NCI-H2081 treated with DMSO at 0.1 percent for 48 hours (cell line): ENCODE results near the gene H1-8.
A peak's percentile ranks its signal among the peaks of the same experiment; 100 is the strongest.

Source experiments
- DNase-seq: peaks from one replicate; lab custom pipeline; 2025; lab: John Stamatoyannopoulos, UW

H1-8 gene

DNA sequence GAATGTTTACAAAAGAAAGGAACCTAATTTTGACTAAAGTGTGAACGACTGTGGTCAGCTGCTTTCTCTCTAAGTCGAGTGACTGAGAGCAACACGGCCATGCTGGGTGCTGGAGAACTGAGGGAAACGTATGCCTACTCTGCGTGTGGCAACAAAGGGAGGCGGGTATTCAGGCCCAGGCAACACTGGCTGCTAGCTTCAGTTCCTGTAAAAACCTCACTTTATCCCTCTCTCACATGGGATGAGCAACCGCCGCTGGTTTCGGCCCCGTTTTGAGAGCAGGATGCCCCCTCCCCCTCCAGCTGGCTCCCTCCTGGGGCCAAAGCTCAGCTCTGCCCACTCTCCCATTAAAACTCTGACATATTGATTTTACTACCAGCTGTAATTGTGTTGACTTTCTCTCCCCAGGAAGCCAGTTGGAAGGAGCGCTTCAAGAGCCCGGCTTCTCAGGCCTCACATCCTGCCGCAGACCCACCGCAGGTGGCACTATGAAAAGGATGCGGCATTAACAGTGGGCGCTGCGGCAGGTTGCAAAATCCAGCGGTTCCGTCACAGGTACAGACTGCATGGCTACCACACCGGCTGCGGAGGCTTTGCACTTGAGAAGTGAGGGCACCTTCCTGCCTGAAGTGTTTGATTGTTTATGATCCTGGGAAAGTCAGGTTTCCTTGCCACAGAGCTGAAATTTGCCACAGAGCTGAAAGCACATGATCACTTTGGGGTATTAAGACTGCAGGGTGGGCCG, 50.8 kb downstream of the H1-8 start:
- DNase-seq = peak; percentile 97

DNA sequence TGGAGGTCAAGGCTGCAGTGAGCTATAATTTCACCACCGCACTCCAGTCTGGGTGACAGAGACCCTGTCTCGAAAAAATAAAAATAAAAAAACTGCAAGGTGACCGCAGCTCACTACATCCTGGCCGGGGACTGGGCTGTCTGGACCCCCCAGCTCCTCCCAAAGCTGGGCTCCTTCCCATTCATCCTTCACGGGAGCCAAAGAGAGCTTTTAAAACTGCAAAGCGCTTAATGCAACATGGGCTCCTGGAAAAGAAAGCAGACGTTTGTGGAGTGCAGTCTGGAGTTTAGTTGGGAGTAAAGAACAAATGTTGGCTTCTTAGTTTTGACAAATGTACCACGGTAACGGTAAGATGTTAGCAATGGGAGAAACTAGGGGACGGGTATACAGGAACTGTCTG, 51.4 kb downstream of the H1-8 start:
- DNase-seq = no peak

DNA sequence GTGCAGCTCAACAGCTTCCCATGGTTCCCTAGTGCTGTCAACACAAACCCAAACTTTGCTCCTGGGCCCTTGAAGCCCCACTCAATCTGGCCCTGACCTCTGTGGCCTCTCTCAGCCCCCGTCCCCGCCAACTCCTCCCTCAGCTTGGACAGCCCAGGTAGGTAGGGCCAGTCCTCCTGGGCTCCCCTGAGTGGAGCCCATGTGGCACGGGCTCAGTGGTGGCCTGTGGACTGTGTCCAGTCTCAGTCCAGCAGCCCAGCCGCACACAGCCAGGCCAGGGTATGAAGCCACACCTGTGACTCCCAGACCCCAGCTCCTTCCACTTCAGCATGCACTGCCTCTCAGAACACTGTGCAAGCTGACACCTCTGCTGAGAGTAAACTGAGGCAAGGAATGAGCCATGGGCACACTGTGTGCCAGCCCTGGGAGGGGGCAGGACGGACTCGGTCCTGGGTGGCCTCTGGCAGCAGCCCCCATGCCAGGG, 52.0 kb downstream of the H1-8 start:
- DNase-seq = no peak

DNA sequence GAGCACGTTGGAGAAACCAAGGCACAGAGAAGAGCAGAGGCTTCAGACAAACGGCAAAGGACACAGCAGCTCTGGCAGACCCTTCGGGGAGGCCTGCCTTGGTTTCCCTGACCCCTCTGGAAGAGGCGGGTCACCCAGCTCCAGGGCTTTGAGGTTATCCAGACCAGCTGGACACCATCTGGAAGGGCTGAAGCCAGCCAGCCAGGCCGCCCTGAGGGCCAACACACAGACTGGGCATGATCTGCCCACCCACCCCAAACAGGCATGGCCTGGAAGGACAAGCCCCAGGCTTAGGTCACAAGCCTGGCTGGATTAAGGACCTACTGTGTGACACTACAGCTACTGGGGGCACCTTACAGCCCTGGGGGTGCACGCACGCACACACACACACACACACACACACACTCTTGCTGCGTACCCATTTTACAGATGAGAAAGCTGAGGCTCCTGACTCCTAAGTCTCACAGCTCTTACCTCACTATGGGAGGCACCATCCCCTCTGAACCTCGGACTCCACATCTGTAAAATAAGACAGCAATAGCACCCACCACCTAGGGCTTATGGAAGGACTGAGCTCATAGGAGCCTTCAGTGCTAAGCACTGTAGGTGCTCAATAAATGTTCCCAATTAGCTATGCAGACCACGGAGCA, 52.7 kb downstream of the H1-8 start:
- DNase-seq = no peak

DNA sequence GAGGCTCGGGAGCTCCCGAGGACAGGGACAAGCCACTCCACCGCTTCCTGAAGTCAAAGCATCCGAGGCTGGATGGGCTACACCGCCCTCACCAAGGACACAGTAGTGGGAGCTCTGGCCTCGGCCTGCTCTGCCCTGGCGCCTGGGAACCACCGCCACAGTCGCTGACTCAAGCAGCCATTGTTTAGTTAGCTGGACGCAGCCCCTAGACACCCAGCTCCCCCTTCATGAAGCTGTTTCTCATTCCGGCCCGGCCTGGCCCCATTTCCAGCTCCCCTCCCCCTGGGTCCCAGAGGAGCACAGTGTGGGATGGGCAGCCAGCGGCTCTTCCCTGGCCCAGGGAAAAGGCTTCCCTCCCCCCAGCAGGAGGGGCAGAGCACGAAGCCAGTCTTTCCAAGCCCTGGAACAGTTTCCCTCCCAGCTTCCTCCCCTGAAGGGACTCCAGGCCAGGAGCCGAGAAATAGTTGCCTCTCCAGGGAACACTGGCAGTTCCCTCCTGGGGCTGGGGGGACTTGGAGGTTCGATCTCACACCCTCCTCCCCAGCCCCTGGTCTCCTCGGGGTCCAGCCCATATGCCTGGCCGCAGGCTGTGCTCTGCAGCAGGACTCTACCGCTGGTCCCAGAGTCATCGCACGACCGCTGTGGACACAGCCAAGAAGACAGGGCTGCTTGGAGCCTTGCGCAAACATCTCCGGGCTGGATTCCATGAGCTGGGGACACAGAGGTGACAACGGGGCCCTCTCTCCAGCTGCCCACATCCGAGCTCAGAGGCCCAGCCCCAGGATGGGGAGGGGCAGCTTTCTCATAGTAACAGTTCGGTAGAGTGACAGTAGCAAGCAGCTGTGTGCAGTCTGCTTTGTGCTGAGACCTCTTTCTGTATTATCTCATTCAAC, 53.5 kb downstream of the H1-8 start:
- no peak for DNase-seq

DNA sequence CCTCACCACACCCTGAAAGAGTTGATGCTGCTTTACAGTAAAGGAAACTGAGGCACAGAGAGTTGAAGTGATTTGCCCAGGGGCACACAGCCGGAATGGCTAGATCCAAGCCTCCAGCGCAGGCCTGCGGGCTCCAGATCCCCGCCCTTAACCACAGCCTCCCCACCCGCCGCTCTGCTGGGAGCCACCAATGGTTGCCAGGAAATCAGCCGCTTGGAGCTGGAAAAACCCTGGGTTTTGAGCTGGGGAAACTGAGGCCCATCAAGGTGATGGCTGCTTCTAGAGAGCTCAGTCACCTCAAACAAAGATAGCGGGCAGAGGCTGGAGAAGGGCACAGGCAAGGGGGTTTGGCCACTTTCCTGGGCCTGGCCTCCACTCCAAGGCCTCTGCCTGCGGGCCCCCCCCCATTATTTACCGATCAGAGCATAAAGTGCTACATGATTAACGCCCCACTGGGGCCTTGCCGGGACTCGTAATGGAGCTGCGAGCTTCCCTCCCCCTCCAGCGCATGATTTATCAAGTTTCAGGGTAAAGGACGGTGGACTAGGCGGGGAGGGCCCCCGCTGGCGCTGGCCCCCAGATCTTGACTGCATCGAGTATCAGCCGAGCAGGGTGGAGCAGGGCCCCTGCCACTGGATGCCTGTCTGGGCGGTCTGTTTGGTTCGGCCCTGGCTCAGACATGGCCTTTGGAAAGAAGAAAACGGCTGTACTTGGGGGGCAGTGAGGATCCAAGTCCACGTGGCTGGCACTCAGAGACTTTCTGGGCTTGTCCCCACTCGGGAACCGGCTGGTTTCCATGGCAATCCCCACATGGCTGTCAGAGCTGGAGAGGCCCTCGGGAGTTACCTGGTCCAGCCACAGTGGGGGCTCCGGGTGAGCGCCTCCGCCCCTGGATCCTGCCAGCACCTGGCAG, 54.4 kb downstream of the H1-8 start:
- DNase-seq = no peak

DNA sequence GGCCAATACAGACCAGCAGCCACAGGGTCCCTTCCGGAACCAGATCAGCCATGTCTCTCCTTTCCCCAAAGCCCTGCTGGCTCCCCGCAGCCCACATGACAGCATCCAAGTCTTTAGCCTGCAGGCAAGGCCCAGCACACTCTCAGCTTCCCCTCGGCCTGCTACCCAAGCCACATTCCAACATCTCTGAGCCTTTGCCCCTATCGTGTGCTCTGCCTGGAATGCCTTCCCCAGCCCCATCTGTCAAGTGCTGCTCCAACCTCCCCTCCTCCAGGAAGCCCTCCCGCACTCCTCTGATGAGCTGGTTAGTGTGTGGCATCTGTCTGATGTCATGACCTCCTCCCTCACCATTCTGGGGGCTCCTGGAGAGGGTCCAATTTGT, 55.0 kb downstream of the H1-8 start:
- no peak for DNase-seq

DNA sequence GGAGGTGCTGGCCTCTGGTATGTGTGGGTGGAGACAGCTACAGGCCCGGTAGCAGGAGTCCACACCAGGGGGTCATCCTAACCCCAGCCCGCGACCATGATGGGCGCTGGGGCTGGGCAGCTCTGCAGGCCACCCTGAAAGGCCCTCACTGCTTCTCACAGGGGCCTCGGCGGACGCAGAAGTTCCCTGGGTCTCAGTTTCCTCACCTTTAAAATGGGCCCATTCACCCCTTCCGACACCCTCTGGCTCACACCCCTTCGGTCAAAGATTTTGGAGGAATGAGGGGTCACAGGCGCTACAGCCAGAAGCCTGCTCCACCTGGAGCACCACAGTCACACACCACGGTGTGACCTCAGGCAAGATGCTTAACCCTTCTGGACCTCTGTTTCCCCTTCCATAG, 55.5 kb downstream of the H1-8 start:
- no peak for DNase-seq

DNA sequence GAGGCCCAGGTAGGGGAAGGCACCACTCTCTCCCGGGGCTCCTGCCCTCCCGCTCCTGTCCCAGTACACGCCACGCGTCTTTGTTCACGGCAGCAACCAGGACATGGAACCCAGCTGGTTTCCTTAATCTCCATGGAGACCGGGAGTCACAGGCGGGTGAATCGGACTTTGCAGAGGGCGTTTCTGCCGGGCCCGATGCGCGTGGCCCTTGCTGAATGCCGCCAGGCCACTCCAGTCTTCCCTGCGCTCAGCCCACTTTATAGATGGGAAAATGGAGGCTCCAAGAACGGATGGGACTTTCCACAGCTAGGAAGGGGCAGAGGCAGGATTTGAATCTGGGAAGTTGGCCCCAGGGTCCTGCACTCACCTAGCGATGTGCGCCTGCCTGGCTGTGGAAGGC, 56.1 kb downstream of the H1-8 start:
- DNase-seq = no peak

DNA sequence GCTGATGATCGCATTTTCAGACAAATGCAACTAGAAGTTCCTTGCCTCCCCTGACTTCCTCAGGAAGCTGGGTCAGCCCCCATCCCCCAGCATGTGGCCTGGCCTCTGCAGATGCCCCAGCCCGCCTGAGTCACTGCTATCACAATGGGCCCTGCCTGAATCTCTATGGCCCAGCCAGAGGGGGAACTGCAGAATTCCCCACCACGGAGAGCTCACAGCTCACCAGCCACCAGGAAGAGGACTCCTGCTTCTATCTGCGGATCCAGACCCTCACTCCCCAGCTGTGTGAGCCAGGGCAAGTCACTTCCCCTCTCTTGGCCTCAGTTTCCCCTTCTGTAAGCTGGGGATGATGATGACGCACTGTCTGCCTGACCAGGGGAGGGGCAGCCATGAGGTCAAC, 56.6 kb downstream of the H1-8 start:
- no peak for DNase-seq

DNA sequence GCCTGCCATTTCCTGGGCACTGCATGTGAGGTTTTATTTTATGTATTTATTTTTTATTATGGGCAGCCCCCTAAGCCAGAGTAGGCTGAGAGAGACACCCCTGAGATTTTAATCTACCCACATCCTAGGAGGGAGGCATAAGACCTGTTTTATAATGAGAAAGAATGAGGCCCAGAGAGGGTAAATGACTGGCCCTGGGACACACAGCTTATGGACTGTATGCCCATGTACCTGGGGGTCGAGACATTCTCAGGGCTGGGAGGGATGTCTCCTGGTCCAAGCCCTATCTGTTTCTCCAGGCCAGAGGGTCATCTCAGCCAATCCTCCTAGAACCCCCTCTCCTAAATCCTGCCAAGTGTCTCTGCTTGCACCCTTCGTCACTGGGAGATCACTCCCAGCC, 57.4 kb downstream of the H1-8 start:
- no peak for DNase-seq
